HepG2 (cell line): ENCODE data around the gene VCP. TPM values are rescaled to one million over a fixed set of nuclear protein-coding genes. Genes with fewer than 3 reads are reported as not detected.

Source experiments
- ATAC-seq: fragments of 200-7000 bp; cut with Tn5 transposase; 3 replicates; pipeline ENCODE4 v1.9.1; 2020; ENCODE audit warnings: mild to moderate bottlenecking, moderate library complexity
- BruUV-seq: library from RNA; stranded (reverse); fragments of 400-500 nt; replicated peaks from 2 replicates; lab custom pipeline; 2021; lab: Mats Ljungman, UMichigan
- CTCF ChIA-PET: fragments of 300-600 bp; formaldehyde crosslinking; extraction: SDS; loops from one replicate; lab custom pipeline; 2021; ENCODE audit warnings: low total read pairs, inconsistent platforms, low intra/inter-chr PET ratio; lab: Yijun Ruan, JAX
- POLR2A ChIA-PET: fragments of 350-600 bp; sonication (Branson Sonifier 250); formaldehyde crosslinking; loops from one replicate; lab custom pipeline; 2020; ENCODE audit warnings: antibody characterized with exemption, inconsistent platforms; lab: Yijun Ruan, JAX
- DNase-seq: peaks from one replicate; pipeline ENCODE4 v3.0.0-alpha.2; 2015; ENCODE audit warnings: low spot score
- FAIRE-seq: peaks from 3 replicates; lab custom pipeline; 2011; peaks lifted over from hg19 to GRCh38; lab: Jason Lieb, UNC
- H2AFZ ChIP-seq: one replicate; pipeline ENCODE4 v1.6.1; 2011; ENCODE audit warnings: low read length, inconsistent platforms
- H3K27ac ChIP-seq: fragments of 300-600 bp; 3 replicates; pipeline ENCODE4 v1.8.0; 2011; ENCODE audit warnings: mixed run types, mild to moderate bottlenecking, mixed read lengths, low read length, inconsistent platforms; ENCODE audit not compliant: insufficient read depth; ENCODE audit errors: extremely low read length
- H3K27me3 ChIP-seq, 2 experiments: fragments of 200-600 bp in 1 of 2; 2 replicates in 1 of 2; 3 replicates in 1 of 2; pipeline versions ENCODE4 v1.6.0 to v1.8.0; 2011; ENCODE audit warnings: low read length in 2 of 2, mild to moderate bottlenecking in 2 of 2, moderate library complexity in 2 of 2, inconsistent platforms in 1 of 2; ENCODE audit not compliant: insufficient read depth in 2 of 2, control insufficient read depth in 1 of 2
- H3K36me3 ChIP-seq, 2 experiments: fragments of 200-600 bp in 1 of 2; replicated peaks in 1 of 2; 2 replicates in 1 of 2; 3 replicates in 1 of 2; pipeline versions ENCODE4 v1.5.1 to v1.8.0; 2011; ENCODE audit warnings: low read length in 2 of 2, inconsistent platforms in 1 of 2; ENCODE audit not compliant: insufficient read depth in 2 of 2, control insufficient read depth in 1 of 2
- H3K4me1 ChIP-seq: 2 replicates; pipeline ENCODE4 v1.5.1; 2012; ENCODE audit warnings: low read length, inconsistent platforms; ENCODE audit not compliant: insufficient read depth
- H3K4me2 ChIP-seq: 2 replicates; pipeline ENCODE4 v1.6.0; 2011; ENCODE audit warnings: low read depth, low read length, inconsistent platforms
- H3K4me3 ChIP-seq, 3 experiments: fragments of 200-600 bp in 1 of 3; sonication (generic), shearing (Covaris generic) in 1 of 3; replicated peaks in 1 of 3; 2 replicates each; pipeline ENCODE4 v1.5.1; 2011 to 2016; ENCODE audit warnings: low read length in 3 of 3, inconsistent platforms in 2 of 3, low read depth in 2 of 3, mild to moderate bottlenecking in 2 of 3, control low read depth in 1 of 3, mixed read lengths in 1 of 3; ENCODE audit not compliant: insufficient read depth in 1 of 3
- H3K79me2 ChIP-seq: one replicate; pipeline ENCODE4 v1.6.1; 2011; ENCODE audit warnings: low read length, inconsistent platforms; ENCODE audit not compliant: insufficient read depth
- H3K9ac ChIP-seq: 2 replicates; pipeline ENCODE4 v1.6.0; 2011; ENCODE audit warnings: mild to moderate bottlenecking, low read depth, low read length, inconsistent platforms; ENCODE audit not compliant: insufficient read depth
- H3K9me3 ChIP-seq: 2 replicates; pipeline ENCODE4 v1.5.1; 2012; ENCODE audit warnings: mild to moderate bottlenecking, low read length
- H4K20me1 ChIP-seq: 2 replicates; pipeline ENCODE4 v1.6.0; 2011; ENCODE audit warnings: inconsistent platforms, mild to moderate bottlenecking, low read length, moderate library complexity; ENCODE audit not compliant: insufficient read depth
- ARID2 ChIP-seq: sonication (generic); formaldehyde crosslinking; IDR thresholded peaks from 2 replicates; pipeline ENCODE4 v1.8.1; 2022; ENCODE audit warnings: mild to moderate bottlenecking, missing genetic modification reagents, borderline replicate concordance
- BHLHE40 ChIP-seq: IDR thresholded peaks from 2 replicates; pipeline ENCODE4 v1.6.1; 2011; ENCODE audit warnings: low read length, improper control_type of control experiment
- CREBL2 ChIP-seq: sonication (generic); formaldehyde crosslinking; IDR thresholded peaks from 2 replicates; pipeline ENCODE4 v1.8.1; 2023; ENCODE audit warnings: missing genetic modification reagents, mild to moderate bottlenecking, borderline replicate concordance
- FOSL1 ChIP-seq: sonication (generic); formaldehyde crosslinking; IDR thresholded peaks from 2 replicates; pipeline ENCODE4 v1.9.0; 2021; ENCODE audit warnings: missing genetic modification reagents, borderline replicate concordance
- HOXA9 ChIP-seq: sonication (generic); formaldehyde crosslinking; IDR thresholded peaks from 2 replicates; pipeline ENCODE4 v1.8.1; 2022; ENCODE audit warnings: missing genetic modification reagents, mild to moderate bottlenecking, moderate library complexity, borderline replicate concordance
- KLF15 ChIP-seq: sonication (generic); formaldehyde crosslinking; IDR thresholded peaks from 2 replicates; pipeline ENCODE4 v1.8.1; 2023; ENCODE audit warnings: borderline replicate concordance, mild to moderate bottlenecking, inconsistent platforms, missing genetic modification reagents, mixed read lengths
- MTA3 ChIP-seq: sonication (generic); formaldehyde crosslinking; IDR thresholded peaks from 2 replicates; pipeline ENCODE4 v1.4.0; 2020; ENCODE audit warnings: missing genetic modification reagents
- MTF1 ChIP-seq: sonication (generic); formaldehyde crosslinking; IDR thresholded peaks from 2 replicates; pipeline ENCODE4 v1.5.0; 2020; ENCODE audit warnings: missing genetic modification reagents
- MYC ChIP-seq: sonication (generic); formaldehyde crosslinking; IDR thresholded peaks from 2 replicates; pipeline ENCODE4 v1.9.0; 2021; ENCODE audit warnings: missing genetic modification reagents, borderline replicate concordance
- NCOA1 ChIP-seq: sonication (generic); formaldehyde crosslinking; IDR thresholded peaks from 2 replicates; pipeline ENCODE4 v1.9.0; 2021; ENCODE audit warnings: missing genetic modification reagents
- NR2C2 ChIP-seq: sonication (generic); formaldehyde crosslinking; IDR thresholded peaks from 2 replicates; pipeline ENCODE4 v1.4.0; 2020; ENCODE audit warnings: missing genetic modification reagents, mild to moderate bottlenecking, moderate library complexity, borderline replicate concordance
- POGZ ChIP-seq: sonication (generic); formaldehyde crosslinking; IDR thresholded peaks from 2 replicates; pipeline ENCODE4 v1.4.0; 2020; ENCODE audit warnings: mild to moderate bottlenecking, missing genetic modification reagents
- TIGD3 ChIP-seq: sonication (generic); formaldehyde crosslinking; IDR thresholded peaks from 2 replicates; pipeline ENCODE4 v1.5.1; 2020; ENCODE audit warnings: mild to moderate bottlenecking, missing genetic modification reagents, borderline replicate concordance
- WIZ ChIP-seq: sonication (generic); formaldehyde crosslinking; IDR thresholded peaks from 2 replicates; pipeline ENCODE4 v1.5.1; 2020; ENCODE audit warnings: mild to moderate bottlenecking, missing genetic modification reagents
- ZFP62 ChIP-seq: sonication (generic); formaldehyde crosslinking; IDR thresholded peaks from 2 replicates; pipeline ENCODE4 v1.4.0; 2020; ENCODE audit warnings: missing genetic modification reagents
- ZNF605 ChIP-seq: sonication (generic); formaldehyde crosslinking; IDR thresholded peaks from 2 replicates; pipeline ENCODE4 v1.8.0; 2022; ENCODE audit warnings: mild to moderate bottlenecking, missing genetic modification reagents
- ZNF607 ChIP-seq: sonication (generic); formaldehyde crosslinking; IDR thresholded peaks from 2 replicates; pipeline ENCODE4 v1.5.1; 2020; ENCODE audit warnings: missing genetic modification reagents, mild to moderate bottlenecking, borderline replicate concordance
- ZNF7 ChIP-seq: IDR thresholded peaks from 2 replicates; pipeline ENCODE4 v1.6.1; 2016; ENCODE audit warnings: missing biosample characterization, missing genetic modification reagents
- ZNF83 ChIP-seq: sonication (generic); formaldehyde crosslinking; IDR thresholded peaks from 2 replicates; pipeline ENCODE4 v1.4.0; 2020; ENCODE audit warnings: missing genetic modification reagents, mild to moderate bottlenecking, borderline replicate concordance
- WGBS: methylation state at CpG from one replicate; pipeline ENCODE4 v1.1.6; 2017; ENCODE audit warnings: low lambda C conversion rate; 5-methylcytosine and 5-hydroxymethylcytosine counted together
- in situ Hi-C: cut with HindIII; loops from 2 replicates; pipeline ENCODE4 v1.10.0; 2017; ENCODE audit warnings: low pct_unique_long_range_greater_than_20kb; ENCODE audit not compliant: extremely low pct_ligation_motif_present
- intact Hi-C: fragments of 100-400 bp; cut with micrococcal nuclease; formaldehyde crosslinking; loops from one replicate; pipeline ENCODE4 v1.10.0; 2022; ENCODE audit not compliant: unreplicated experiment
- polyA plus RNA-seq, 8 experiments: library from polyadenylated mRNA; depleted of rRNA in 3 of 8; stranded (reverse) in 7 of 8; unstranded in 1 of 8; fragments of >200 nt; fragmentation: Illumina TruSeq in 4 of 8; extraction: Trizol in 4 of 8; gene quantifications; 2 replicates each; pipeline versions ENCODE4 v1.2.1 to v1.2.3, GENCODE V29; 2011 to 2016; ENCODE audit warnings: low read depth in 4 of 8, missing spikeins in 1 of 8, mixed read lengths in 1 of 8; ENCODE audit not compliant: insufficient read depth in 1 of 8
- total RNA-seq, 5 experiments: library from RNA; depleted of rRNA; stranded (reverse); fragments of >200 nt; fragmentation: Illumina TruSeq; extraction: Trizol; gene quantifications; 2 replicates each; pipeline ENCODE4 v1.2.3, GENCODE V29; 2016; ENCODE audit warnings: low read depth in 1 of 5
- TF ChIP-seq, protein P1 (sequence below): IDR thresholded peaks from 2 replicates; pipeline ENCODE4 v1.6.1; 2016; ENCODE audit warnings: low read depth, control low read depth

Gene VCP
- total and polyA plus RNA-seq, 2 of the 13 experiments (the other 11 are each of a cell fraction or from before 2014, with no cell fraction given): 143 to 391 TPM

DNA sequence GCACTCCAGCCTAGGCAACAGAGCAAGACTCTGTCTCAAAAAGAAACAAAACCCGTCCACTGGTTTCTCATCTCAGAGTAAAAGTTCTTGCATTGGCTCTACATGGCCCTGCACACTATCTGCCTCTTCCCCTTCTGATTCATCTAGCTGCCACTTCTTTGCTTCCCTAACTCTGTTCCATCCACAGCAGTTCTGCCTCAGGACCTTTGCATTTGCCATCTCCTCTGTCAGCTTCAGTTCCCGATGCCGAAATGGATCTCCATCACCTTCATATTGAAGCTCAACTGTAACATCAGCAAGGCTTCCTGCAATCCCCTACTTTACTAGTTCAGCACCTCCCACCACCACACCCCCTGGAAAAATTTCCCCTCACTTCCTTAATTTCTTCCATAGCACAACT is 25.1 kb upstream of the VCP start:
- H3K9ac ChIP-seq: no peak overlapping the region
- H4K20me1 ChIP-seq: no peaks in the 10 kb centered on the region
- H3K36me3 ChIP-seq: peaks cover 7 to 30% of the 10 kb centered on the region in 2 experiments; a peak in 4 of 5 replicates
- intact Hi-C loops: no loop called here
- ChIA-PET POLR2A (interaction anchor here (1.0 to 3.1 kb wide), 4 partner anchors 14 to 26 kb away, joined by 4 to 14 read pairs (median 10); partner anchors contain the start of genes ATOSB, FANCG and VCP), CTCF (interaction anchor here (2.6 to 4.2 kb wide), 2 partner anchors 26 to 198 kb away, joined by 9 to 19 read pairs; partner anchors contain the start of gene VCP)
- no peak overlapping the region for H3K27ac ChIP-seq
- H3K79me2 ChIP-seq: peaks cover 13% of the 10 kb centered on the region
- FAIRE-seq (no peak), ATAC-seq (no peak), DNase-seq (no peak)
- in situ Hi-C loops: no loop called here
- H3K4me1 ChIP-seq: peaks cover 36% of the 10 kb centered on the region
- WGBS: 94% methylated on average over 3 of the region's 3 CpGs
- H3K4me2 ChIP-seq: no peak overlapping the region
- no peak overlapping the region for H2AFZ ChIP-seq
- no peak overlapping the region for H3K4me3 ChIP-seq
- no peaks in the 10 kb centered on the region for H3K9me3 ChIP-seq
- H3K27me3 ChIP-seq: no peaks in the 10 kb centered on the region; a peak in 1 of 5 replicates
- BruUV-seq: no TSS peak
- TF ChIP-seq FOSL1: no peak
- no peak for TF ChIP-seq BHLHE40
- no peak for TF ChIP-seq MTA3 (CRISPR knock-in tag)
- TF ChIP-seq TIGD3 (CRISPR knock-in tag): no peak
- no peak for TF ChIP-seq ZNF7 (CRISPR knock-in tag)
- no peak for TF ChIP-seq HOXA9 (CRISPR knock-in tag)
- no peak for TF ChIP-seq CREBL2 (CRISPR knock-in tag)
- TF ChIP-seq POGZ (CRISPR knock-in tag): no peak
- TF ChIP-seq KLF15 (CRISPR knock-in tag): no peak
- no peak for TF ChIP-seq ARID2 (CRISPR knock-in tag)
- TF ChIP-seq NCOA1 (CRISPR knock-in tag): no peak
- TF ChIP-seq ZNF607: no peak
- TF ChIP-seq, protein P1, sequence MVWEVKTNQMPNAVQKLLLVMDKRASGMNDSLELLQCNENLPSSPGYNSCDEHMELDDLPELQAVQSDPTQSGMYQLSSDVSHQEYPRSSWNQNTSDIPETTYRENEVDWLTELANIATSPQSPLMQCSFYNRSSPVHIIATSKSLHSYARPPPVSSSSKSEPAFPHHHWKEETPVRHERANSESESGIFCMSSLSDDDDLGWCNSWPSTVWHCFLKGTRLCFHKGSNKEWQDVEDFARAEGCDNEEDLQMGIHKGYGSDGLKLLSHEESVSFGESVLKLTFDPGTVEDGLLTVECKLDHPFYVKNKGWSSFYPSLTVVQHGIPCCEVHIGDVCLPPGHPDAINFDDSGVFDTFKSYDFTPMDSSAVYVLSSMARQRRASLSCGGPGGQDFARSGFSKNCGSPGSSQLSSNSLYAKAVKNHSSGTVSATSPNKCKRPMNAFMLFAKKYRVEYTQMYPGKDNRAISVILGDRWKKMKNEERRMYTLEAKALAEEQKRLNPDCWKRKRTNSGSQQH (CRISPR knock-in tag): no peak
- TF ChIP-seq ZNF83 (CRISPR knock-in tag): no peak
- TF ChIP-seq ZNF605 (CRISPR knock-in tag): no peak
- no peak for TF ChIP-seq WIZ (CRISPR knock-in tag)
- TF ChIP-seq ZFP62 (CRISPR knock-in tag): no peak
- TF ChIP-seq MYC (CRISPR knock-in tag): no peak
- TF ChIP-seq NR2C2 (CRISPR knock-in tag): no peak
- no peak for TF ChIP-seq MTF1 (CRISPR knock-in tag)
